Measurements from ENCODE around the gene CERCAM. TPM values are rescaled to one million over a fixed set of nuclear protein-coding genes. Genes with fewer than 3 reads are reported as not detected.
"Not testable (repeated sequence)": the region's sequence is repeated elsewhere in the genome, so short reads cannot be mapped to it uniquely, and the experiment has no call there.

CERCAM gene
- total and polyA plus RNA-seq, 4 donors, result 1.1 to 2.9 (median 1.8) TPM

DNA sequence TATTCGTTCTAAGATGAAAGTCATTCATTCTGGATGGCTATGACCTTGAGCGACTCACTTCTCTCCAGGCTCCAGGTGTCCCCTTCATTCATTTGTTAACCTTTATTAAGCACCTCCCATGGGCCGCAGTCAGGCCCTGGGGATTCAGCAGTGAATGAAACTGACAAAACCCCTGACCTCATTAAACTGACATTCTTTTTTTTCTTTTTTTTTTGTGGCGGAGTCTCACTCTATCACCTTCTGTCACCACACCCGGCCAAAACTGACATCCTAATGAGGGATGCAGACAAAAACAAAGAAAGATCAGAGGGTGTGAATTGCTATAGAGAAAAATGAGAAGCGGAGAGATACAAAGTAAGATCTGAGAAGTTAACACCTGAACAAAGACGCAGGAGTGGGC lies 18.6 kb downstream of the CERCAM start:
- H3K27me3 ChIP-seq (ENCODE audit: control insufficient read depth in 4 of 4, insufficient read depth in 4 of 4, low read length in 3 of 4), result no peaks in the 10 kb centered on the region
- no peak for DNase-seq (ENCODE audit: low spot score)
- no peaks in the 10 kb centered on the region for H3K9me3 ChIP-seq (ENCODE audit: control insufficient read depth in 4 of 4, low read length in 3 of 4)
- peaks cover 0 to 2% (median 0%) of the 10 kb centered on the region in 4 donors for H3K4me1 ChIP-seq (ENCODE audit: control insufficient read depth in 4 of 4, insufficient read depth in 4 of 4, low read length in 3 of 4)
- H3K27ac ChIP-seq (ENCODE audit: low read depth in 1 of 2, low read length in 2 of 2), result no peak overlapping the region
- 89% methylated on average over 7 of the region's 7 CpGs for WGBS
- TF ChIP-seq, protein P1, sequence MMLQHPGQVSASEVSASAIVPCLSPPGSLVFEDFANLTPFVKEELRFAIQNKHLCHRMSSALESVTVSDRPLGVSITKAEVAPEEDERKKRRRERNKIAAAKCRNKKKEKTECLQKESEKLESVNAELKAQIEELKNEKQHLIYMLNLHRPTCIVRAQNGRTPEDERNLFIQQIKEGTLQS (IDR thresholded peaks at IDR 0.05), result no peak
- TF ChIP-seq, protein P2, sequence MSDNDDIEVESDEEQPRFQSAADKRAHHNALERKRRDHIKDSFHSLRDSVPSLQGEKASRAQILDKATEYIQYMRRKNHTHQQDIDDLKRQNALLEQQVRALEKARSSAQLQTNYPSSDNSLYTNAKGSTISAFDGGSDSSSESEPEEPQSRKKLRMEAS (IDR thresholded peaks at IDR 0.05), result no peak
- no peak for TF ChIP-seq HNF4G (IDR thresholded peaks at IDR 0.05)
- TF ChIP-seq, protein P3, sequence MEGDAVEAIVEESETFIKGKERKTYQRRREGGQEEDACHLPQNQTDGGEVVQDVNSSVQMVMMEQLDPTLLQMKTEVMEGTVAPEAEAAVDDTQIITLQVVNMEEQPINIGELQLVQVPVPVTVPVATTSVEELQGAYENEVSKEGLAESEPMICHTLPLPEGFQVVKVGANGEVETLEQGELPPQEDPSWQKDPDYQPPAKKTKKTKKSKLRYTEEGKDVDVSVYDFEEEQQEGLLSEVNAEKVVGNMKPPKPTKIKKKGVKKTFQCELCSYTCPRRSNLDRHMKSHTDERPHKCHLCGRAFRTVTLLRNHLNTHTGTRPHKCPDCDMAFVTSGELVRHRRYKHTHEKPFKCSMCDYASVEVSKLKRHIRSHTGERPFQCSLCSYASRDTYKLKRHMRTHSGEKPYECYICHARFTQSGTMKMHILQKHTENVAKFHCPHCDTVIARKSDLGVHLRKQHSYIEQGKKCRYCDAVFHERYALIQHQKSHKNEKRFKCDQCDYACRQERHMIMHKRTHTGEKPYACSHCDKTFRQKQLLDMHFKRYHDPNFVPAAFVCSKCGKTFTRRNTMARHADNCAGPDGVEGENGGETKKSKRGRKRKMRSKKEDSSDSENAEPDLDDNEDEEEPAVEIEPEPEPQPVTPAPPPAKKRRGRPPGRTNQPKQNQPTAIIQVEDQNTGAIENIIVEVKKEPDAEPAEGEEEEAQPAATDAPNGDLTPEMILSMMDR (IDR thresholded peaks at IDR 0.05; ENCODE audit: low read depth, low read length, missing input control), result no peak
- TF ChIP-seq, protein P4, sequence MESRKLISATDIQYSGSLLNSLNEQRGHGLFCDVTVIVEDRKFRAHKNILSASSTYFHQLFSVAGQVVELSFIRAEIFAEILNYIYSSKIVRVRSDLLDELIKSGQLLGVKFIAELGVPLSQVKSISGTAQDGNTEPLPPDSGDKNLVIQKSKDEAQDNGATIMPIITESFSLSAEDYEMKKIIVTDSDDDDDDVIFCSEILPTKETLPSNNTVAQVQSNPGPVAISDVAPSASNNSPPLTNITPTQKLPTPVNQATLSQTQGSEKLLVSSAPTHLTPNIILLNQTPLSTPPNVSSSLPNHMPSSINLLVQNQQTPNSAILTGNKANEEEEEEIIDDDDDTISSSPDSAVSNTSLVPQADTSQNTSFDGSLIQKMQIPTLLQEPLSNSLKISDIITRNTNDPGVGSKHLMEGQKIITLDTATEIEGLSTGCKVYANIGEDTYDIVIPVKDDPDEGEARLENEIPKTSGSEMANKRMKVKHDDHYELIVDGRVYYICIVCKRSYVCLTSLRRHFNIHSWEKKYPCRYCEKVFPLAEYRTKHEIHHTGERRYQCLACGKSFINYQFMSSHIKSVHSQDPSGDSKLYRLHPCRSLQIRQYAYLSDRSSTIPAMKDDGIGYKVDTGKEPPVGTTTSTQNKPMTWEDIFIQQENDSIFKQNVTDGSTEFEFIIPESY (IDR thresholded peaks at IDR 0.05), result no peak
- no peak for TF ChIP-seq FOXA1 (IDR thresholded peaks at IDR 0.05)
- no peak for TF ChIP-seq RAD21 (IDR thresholded peaks at IDR 0.05)
- TF ChIP-seq JUND (IDR thresholded peaks at IDR 0.05), result no peak
- no peaks in the 10 kb centered on the region for H3K36me3 ChIP-seq (ENCODE audit: control insufficient read depth in 4 of 4, insufficient read depth in 3 of 4, low read depth in 1 of 4, low read length in 3 of 4)
- no peak overlapping the region for H3K4me3 ChIP-seq (ENCODE audit: low read depth in 1 of 3, low read length in 3 of 3)
- H3K9ac ChIP-seq (ENCODE audit: low read depth in 1 of 2, low read length in 2 of 2), result no peak overlapping the region

DNA sequence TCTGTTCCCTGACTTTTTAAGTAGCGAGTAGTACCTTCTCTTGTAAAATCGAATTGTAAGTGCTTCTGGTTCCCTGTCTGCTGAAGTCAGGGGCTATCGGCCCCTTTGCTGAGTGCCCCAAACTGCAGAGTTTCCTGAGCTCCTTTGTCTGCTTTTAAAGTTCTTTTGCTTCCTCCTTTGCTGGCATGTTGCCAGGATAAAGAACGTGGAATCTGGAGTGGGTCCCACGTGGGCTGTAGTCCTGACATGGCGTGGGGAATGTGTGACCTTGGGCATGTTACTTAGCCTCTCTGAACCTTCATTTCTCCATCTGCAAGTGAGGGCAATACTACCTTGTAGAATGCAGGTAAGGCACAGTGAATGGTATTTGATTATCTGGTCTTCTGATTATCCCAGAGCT lies 21.5 kb downstream of the CERCAM start:
- H3K9ac ChIP-seq (ENCODE audit: low read depth in 1 of 2, low read length in 2 of 2), result no peak overlapping the region
- no peaks in the 10 kb centered on the region for H3K9me3 ChIP-seq (ENCODE audit: control insufficient read depth in 4 of 4, low read length in 3 of 4)
- peaks cover 0 to 2% (median 0%) of the 10 kb centered on the region in 4 donors for H3K4me1 ChIP-seq (ENCODE audit: control insufficient read depth in 4 of 4, insufficient read depth in 4 of 4, low read length in 3 of 4)
- H3K27ac ChIP-seq (ENCODE audit: low read depth in 1 of 2, low read length in 2 of 2), result no peak overlapping the region
- no peak overlapping the region for H3K4me3 ChIP-seq (ENCODE audit: low read depth in 1 of 3, low read length in 3 of 3)
- H3K27me3 ChIP-seq (ENCODE audit: control insufficient read depth in 4 of 4, insufficient read depth in 4 of 4, low read length in 3 of 4), result no peaks in the 10 kb centered on the region
- H3K36me3 ChIP-seq (ENCODE audit: control insufficient read depth in 4 of 4, insufficient read depth in 3 of 4, low read depth in 1 of 4, low read length in 3 of 4), result no peaks in the 10 kb centered on the region
- TF ChIP-seq, protein P5, sequence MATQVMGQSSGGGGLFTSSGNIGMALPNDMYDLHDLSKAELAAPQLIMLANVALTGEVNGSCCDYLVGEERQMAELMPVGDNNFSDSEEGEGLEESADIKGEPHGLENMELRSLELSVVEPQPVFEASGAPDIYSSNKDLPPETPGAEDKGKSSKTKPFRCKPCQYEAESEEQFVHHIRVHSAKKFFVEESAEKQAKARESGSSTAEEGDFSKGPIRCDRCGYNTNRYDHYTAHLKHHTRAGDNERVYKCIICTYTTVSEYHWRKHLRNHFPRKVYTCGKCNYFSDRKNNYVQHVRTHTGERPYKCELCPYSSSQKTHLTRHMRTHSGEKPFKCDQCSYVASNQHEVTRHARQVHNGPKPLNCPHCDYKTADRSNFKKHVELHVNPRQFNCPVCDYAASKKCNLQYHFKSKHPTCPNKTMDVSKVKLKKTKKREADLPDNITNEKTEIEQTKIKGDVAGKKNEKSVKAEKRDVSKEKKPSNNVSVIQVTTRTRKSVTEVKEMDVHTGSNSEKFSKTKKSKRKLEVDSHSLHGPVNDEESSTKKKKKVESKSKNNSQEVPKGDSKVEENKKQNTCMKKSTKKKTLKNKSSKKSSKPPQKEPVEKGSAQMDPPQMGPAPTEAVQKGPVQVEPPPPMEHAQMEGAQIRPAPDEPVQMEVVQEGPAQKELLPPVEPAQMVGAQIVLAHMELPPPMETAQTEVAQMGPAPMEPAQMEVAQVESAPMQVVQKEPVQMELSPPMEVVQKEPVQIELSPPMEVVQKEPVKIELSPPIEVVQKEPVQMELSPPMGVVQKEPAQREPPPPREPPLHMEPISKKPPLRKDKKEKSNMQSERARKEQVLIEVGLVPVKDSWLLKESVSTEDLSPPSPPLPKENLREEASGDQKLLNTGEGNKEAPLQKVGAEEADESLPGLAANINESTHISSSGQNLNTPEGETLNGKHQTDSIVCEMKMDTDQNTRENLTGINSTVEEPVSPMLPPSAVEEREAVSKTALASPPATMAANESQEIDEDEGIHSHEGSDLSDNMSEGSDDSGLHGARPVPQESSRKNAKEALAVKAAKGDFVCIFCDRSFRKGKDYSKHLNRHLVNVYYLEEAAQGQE (IDR thresholded peaks at IDR 0.05), result no peak
- TF ChIP-seq RAD21 (IDR thresholded peaks at IDR 0.05) (no peak), EGR1 (IDR thresholded peaks at IDR 0.05; ENCODE audit: low read depth in 2 of 2) (no peak)
- 56% methylated on average over 6 of the region's 6 CpGs for WGBS
- DNase-seq (ENCODE audit: low spot score), result no peak

DNA sequence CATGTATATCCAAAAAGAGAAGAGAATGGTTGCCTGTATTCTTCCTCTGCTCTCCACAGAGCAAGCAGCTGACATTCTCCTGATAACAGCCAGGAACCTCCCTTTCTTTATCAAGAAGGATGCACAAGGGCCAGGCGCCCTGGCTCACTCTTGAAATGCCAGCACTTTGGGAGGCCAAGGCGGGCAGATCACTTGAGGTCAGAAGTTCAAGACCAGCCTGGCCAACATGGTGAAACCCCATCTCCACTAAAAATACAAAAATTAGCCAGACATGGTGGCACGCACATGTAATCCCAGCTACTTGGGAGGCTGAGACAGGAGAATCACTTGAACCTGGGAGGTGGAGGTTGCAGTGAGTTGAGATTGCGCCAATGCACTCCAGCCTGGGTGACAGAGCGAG lies 25.8 kb downstream of the CERCAM start:
- peak; percentile 43 for DNase-seq (ENCODE audit: low spot score)
- WGBS, result 93% methylated on average over 5 of the region's 5 CpGs
- not testable (repeated sequence) for H3K4me1 ChIP-seq (ENCODE audit: control insufficient read depth in 4 of 4, insufficient read depth in 4 of 4, low read length in 3 of 4); H3K9ac ChIP-seq (ENCODE audit: low read depth in 1 of 2, low read length in 2 of 2); H3K36me3 ChIP-seq (ENCODE audit: control insufficient read depth in 4 of 4, insufficient read depth in 3 of 4, low read depth in 1 of 4, low read length in 3 of 4); H3K9me3 ChIP-seq (ENCODE audit: control insufficient read depth in 4 of 4, low read length in 3 of 4); H3K27ac ChIP-seq (ENCODE audit: low read depth in 1 of 2, low read length in 2 of 2); H3K27me3 ChIP-seq (ENCODE audit: control insufficient read depth in 4 of 4, insufficient read depth in 4 of 4, low read length in 3 of 4); H3K4me3 ChIP-seq (ENCODE audit: low read depth in 1 of 3, low read length in 3 of 3)

All from liver (tissue), 9 donors.